Testis (tissue), 3 donors: ENCODE data around the gene PPP2CA. TPM values are rescaled to one million over a fixed set of nuclear protein-coding genes. Genes with fewer than 3 reads are reported as not detected.
"Not testable (repeated sequence)": the region's sequence is repeated elsewhere in the genome, so short reads cannot be mapped to it uniquely, and the experiment has no call there.

Experiments used
- DNase-seq: peaks from one replicate; pipeline ENCODE4 v3.0.0-alpha.2; 2019
- H3K27ac ChIP-seq, 2 donors: fragments of 200-600 bp; sonication (generic); one replicate each; pipeline ENCODE4 v1.5.1; 2019
- H3K27me3 ChIP-seq: fragments of 200-600 bp; sonication (generic); one replicate; pipeline ENCODE4 v1.5.1; 2019
- H3K36me3 ChIP-seq: fragments of 200-600 bp; sonication (generic); one replicate; pipeline ENCODE4 v1.5.1; 2017; ENCODE audit warnings: low read depth; ENCODE audit errors: missing control alignments
- H3K4me1 ChIP-seq: fragments of 200-600 bp; sonication (generic); one replicate; pipeline ENCODE4 v1.5.1; 2019
- H3K4me3 ChIP-seq, 2 donors: fragments of 200-600 bp; sonication (generic); one replicate each; pipeline ENCODE4 v1.5.1; 2017 to 2019
- H3K9me3 ChIP-seq: fragments of 200-600 bp; sonication (generic); one replicate; pipeline ENCODE4 v1.5.1; 2017
- CTCF ChIP-seq, 3 experiments: fragments of 450-650 bp in 2 of 3; fragments of 200-600 bp in 1 of 3; sonication (generic) in 1 of 3; IDR thresholded peaks; one replicate each; pipeline ENCODE4 v1.5.1; 2016 to 2019; ENCODE audit warnings: antibody characterized with exemption in 3 of 3, mild to moderate bottlenecking in 2 of 3, moderate library complexity in 1 of 3
- POLR2A ChIP-seq: fragments of 450-650 bp; IDR thresholded peaks from one replicate; pipeline ENCODE4 v1.6.1; 2017; ENCODE audit warnings: antibody characterized with exemption, mild to moderate bottlenecking, moderate library complexity
- WGBS, 2 donors: methylation state at CpG; one replicate each; pipeline ENCODE4 v1.1.5; 2018; 5-methylcytosine and 5-hydroxymethylcytosine counted together
- intact Hi-C: fragments of 100-400 bp; cut with DNase I; formaldehyde crosslinking; loops from one replicate; pipeline ENCODE4 v1.15.1; 2023; ENCODE audit warnings: low total_unique reads
- polyA plus RNA-seq: library from polyadenylated mRNA; stranded (reverse); fragments of 350-450 nt; fragmentation: Illumina TruSeq; extraction: RNeasy Lipid Tissue Mini Kit (QIAGEN cat#74804); gene quantifications from one replicate; pipeline ENCODE4 v1.2.3, GENCODE V29; 2014; ENCODE audit warnings: low read depth, low replicate concordance; ENCODE audit not compliant: insufficient read depth
- total RNA-seq, 2 donors: library from RNA; depleted of rRNA; stranded (reverse); fragments of >200 nt; gene quantifications; one replicate each; pipeline ENCODE4 v1.2.3, GENCODE V29; 2016

Gene PPP2CA
- total and polyA plus RNA-seq, 3 donors from 2014 or later: 105 to 214 (median 125) TPM

- Histone ChIP-seq H3K9me3 (no peaks in the 10 kb centered on the region), H3K27ac (no peak overlapping the region), H3K4me3 (no peak overlapping the region), H3K36me3 (no peaks in the 10 kb centered on the region), H3K27me3 (no peaks in the 10 kb centered on the region), H3K4me1 (no peaks in the 10 kb centered on the region)
- intact Hi-C loops: no loop called here
- DNase-seq: no peak
- 77 to 78% methylated on average over 3 of the region's 3 CpGs for WGBS, 2 donors
- TF ChIP-seq CTCF (IDR thresholded peaks at IDR 0.05) (no peak), POLR2A (no peak)
Measured at GRCh38 chr5:134268019-134268601, 42.2 kb upstream of the PPP2CA start.

GRCh38 chr5:134267366-134268018, 41.6 kb upstream of the PPP2CA start:
- TF ChIP-seq CTCF (IDR thresholded peaks at IDR 0.05): no peak
- Histone ChIP-seq H3K27ac (no peak overlapping the region), H3K4me1 (no peaks in the 10 kb centered on the region), H3K36me3 (no peaks in the 10 kb centered on the region), H3K4me3 (no peak overlapping the region), H3K27me3 (no peaks in the 10 kb centered on the region), H3K9me3 (no peaks in the 10 kb centered on the region)
- WGBS, 2 donors: 89 to 91% methylated on average over 7 of the region's 7 CpGs
- intact Hi-C loops: no loop called here
- DNase-seq: no peak

GRCh38 chr5:134263801-134264200, 37.9 kb upstream of the PPP2CA start:
- TF ChIP-seq POLR2A (no peak), CTCF (IDR thresholded peaks at IDR 0.05) (no peak)
- 95 to 96% methylated on average over 4 of the region's 4 CpGs for WGBS, 2 donors
- Histone ChIP-seq H3K27ac (no peak overlapping the region), H3K27me3 (no peaks in the 10 kb centered on the region), H3K9me3 (no peaks in the 10 kb centered on the region), H3K4me1 (no peaks in the 10 kb centered on the region), H3K36me3 (no peaks in the 10 kb centered on the region), H3K4me3 (no peak overlapping the region)
- intact Hi-C loops: no loop called here
- DNase-seq: no peak

GRCh38 chr5:134262629-134263028, 36.8 kb upstream of the PPP2CA start:
- H3K4me1 ChIP-seq, DNase-seq, H3K36me3 ChIP-seq, H3K4me3 ChIP-seq, H3K27me3 ChIP-seq, intact Hi-C loops, H3K9me3 ChIP-seq, H3K27ac ChIP-seq: not testable (repeated sequence)
- WGBS, 2 donors: 59 to 64% methylated on average over 5 of the region's 5 CpGs

GRCh38 chr5:134258896-134259295, 33.0 kb upstream of the PPP2CA start:
- TF ChIP-seq POLR2A: no peak
- DNase-seq: no peak

GRCh38 chr5:134257176-134257575, 31.3 kb upstream of the PPP2CA start:
- WGBS, 2 donors: 84 to 91% methylated on average over 3 of the region's 3 CpGs
- Histone ChIP-seq H3K9me3 (no peaks in the 10 kb centered on the region), H3K4me1 (no peaks in the 10 kb centered on the region), H3K27ac (no peak overlapping the region), H3K36me3 (no peaks in the 10 kb centered on the region), H3K4me3 (no peak overlapping the region), H3K27me3 (no peaks in the 10 kb centered on the region)
- intact Hi-C loops: no loop called here
- TF ChIP-seq POLR2A: no peak
- TF ChIP-seq CTCF (IDR thresholded peaks at IDR 0.05): no peak
- no peak for DNase-seq

More at GRCh38 chr5:134258896-134259295, 33.0 kb upstream of the PPP2CA start:
- intact Hi-C loops: no loop called here
- Histone ChIP-seq H3K4me3 (no peak overlapping the region), H3K9me3 (no peaks in the 10 kb centered on the region), H3K27me3 (no peaks in the 10 kb centered on the region), H3K27ac (no peak overlapping the region), H3K4me1 (no peaks in the 10 kb centered on the region), H3K36me3 (no peaks in the 10 kb centered on the region)
- WGBS, 2 donors: 74 to 80% methylated on average over 3 of the region's 3 CpGs
